MG63 (cell line): ENCODE measurements around the gene IMP4. TPM values are rescaled to one million over a fixed set of nuclear protein-coding genes. Genes with fewer than 3 reads are reported as not detected.

ENCODE experiments used
- DNase-seq: peaks from one replicate; pipeline ENCODE4 v3.0.0-alpha.2; 2020
- H3K27me3 ChIP-seq: fragments of 250-450 bp; sonication (Bioruptor Pico); 2 replicates; pipeline ENCODE4 v1.5.1; 2020; ENCODE audit warnings: mild to moderate bottlenecking, moderate library complexity
- H3K36me3 ChIP-seq: fragments of 250-450 bp; sonication (Bioruptor Pico); 2 replicates; pipeline ENCODE4 v1.5.1; 2020; ENCODE audit warnings: mild to moderate bottlenecking, moderate library complexity
- H3K4me3 ChIP-seq: fragments of 250-450 bp; sonication (Bioruptor Pico); 2 replicates; pipeline ENCODE4 v1.5.1; 2020; ENCODE audit warnings: mild to moderate bottlenecking, moderate library complexity
- H3K9me3 ChIP-seq: fragments of 250-450 bp; sonication (Bioruptor Pico); 2 replicates; pipeline ENCODE4 v1.5.1; 2020; ENCODE audit warnings: mild to moderate bottlenecking, moderate library complexity
- total RNA-seq: library from RNA; depleted of rRNA; stranded (reverse); fragments of >200 nt; shearing (Covaris generic); gene quantifications from 2 replicates; pipeline ENCODE4 v1.2.3, GENCODE V29; 2014; ENCODE audit warnings: low replicate concordance; rRNA removed

Gene IMP4
- total RNA-seq, result 115 and 179 TPM in 2 replicates

- Histone ChIP-seq H3K36me3 (peaks cover 41% of the 10 kb centered on the region), H3K9me3 (no peaks in the 10 kb centered on the region), H3K27me3 (no peaks in the 10 kb centered on the region), H3K4me3 (peak within 1 kb of the TSS; percentile 75)
- DNase-seq, result peak; percentile 97
Measured at GRCh38 chr2:130342533-130343275, at the start of gene IMP4. IMP4 (plus strand) TSS chr2:130342897; CDS start chr2:130342933, 36 bp downstream.

- Histone ChIP-seq H3K36me3 (no peaks in the 10 kb centered on the region), H3K9me3 (no peaks in the 10 kb centered on the region), H3K27me3 (peaks cover 10% of the 10 kb centered on the region), H3K4me3 (no peak overlapping the region)
- no peak for DNase-seq
Measured at GRCh38 chr2:130300258-130300969, 42.3 kb upstream of the IMP4 start.

- Histone ChIP-seq H3K9me3 (no peaks in the 10 kb centered on the region), H3K36me3 (no peaks in the 10 kb centered on the region), H3K4me3 (no peak overlapping the region), H3K27me3 (peaks cover 12% of the 10 kb centered on the region)
- no peak for DNase-seq
Measured at GRCh38 chr2:130300970-130301348, 41.7 kb upstream of the IMP4 start.

- H3K9me3 ChIP-seq, result no peaks in the 10 kb centered on the region
- no peak overlapping the region for H3K4me3 ChIP-seq
- H3K27me3 ChIP-seq, result peaks cover 11% of the 10 kb centered on the region
- H3K36me3 ChIP-seq, result no peaks in the 10 kb centered on the region
- no peak for DNase-seq
Measured at GRCh38 chr2:130302164-130302886, 40.4 kb upstream of the IMP4 start.

GRCh38 chr2:130303169-130303568, 39.5 kb upstream of the IMP4 start:
- no peaks in the 10 kb centered on the region for H3K36me3 ChIP-seq
- no peaks in the 10 kb centered on the region for H3K9me3 ChIP-seq
- DNase-seq, result no peak
- H3K27me3 ChIP-seq, result peaks cover 2% of the 10 kb centered on the region
- H3K4me3 ChIP-seq, result no peak overlapping the region

- H3K4me3 ChIP-seq, result no peak overlapping the region
- no peaks in the 10 kb centered on the region for H3K36me3 ChIP-seq
- H3K9me3 ChIP-seq, result no peaks in the 10 kb centered on the region
- H3K27me3 ChIP-seq, result peaks cover 4% of the 10 kb centered on the region; the same call in 1 of the 2 replicates
- no peak for DNase-seq
Measured at GRCh38 chr2:130304726-130305125, 38.0 kb upstream of the IMP4 start.

GRCh38 chr2:130307850-130308249, 34.8 kb upstream of the IMP4 start:
- Histone ChIP-seq H3K4me3 (no peak overlapping the region), H3K27me3 (peaks cover 4% of the 10 kb centered on the region; the same call in 1 of the 2 replicates), H3K9me3 (no peaks in the 10 kb centered on the region), H3K36me3 (no peaks in the 10 kb centered on the region)
- no peak for DNase-seq

- DNase-seq, result no peak
- Histone ChIP-seq H3K9me3 (no peaks in the 10 kb centered on the region), H3K4me3 (no peak overlapping the region)
Measured at GRCh38 chr2:130310881-130311280, 31.8 kb upstream of the IMP4 start.

GRCh38 chr2:130313812-130314334, 28.8 kb upstream of the IMP4 start:
- no peak overlapping the region for H3K4me3 ChIP-seq
- H3K9me3 ChIP-seq, result no peaks in the 10 kb centered on the region
- H3K36me3 ChIP-seq, result no peaks in the 10 kb centered on the region
- DNase-seq, result no peak
- H3K27me3 ChIP-seq, result 0 out of 2 replicates have a peak, but pooled peaks cover under 1% of the 10 kb centered on the region

More at GRCh38 chr2:130310881-130311280, 31.8 kb upstream of the IMP4 start:
- Histone ChIP-seq H3K36me3 (no peaks in the 10 kb centered on the region), H3K27me3 (0 out of 2 replicates have a peak, but pooled peaks cover 2% of the 10 kb centered on the region)

- no peak overlapping the region for H3K4me3 ChIP-seq
- DNase-seq, result no peak
- no peaks in the 10 kb centered on the region for H3K36me3 ChIP-seq
- H3K27me3 ChIP-seq, result no peaks in the 10 kb centered on the region
- no peaks in the 10 kb centered on the region for H3K9me3 ChIP-seq
Measured at GRCh38 chr2:130314377-130314776, 28.3 kb upstream of the IMP4 start.

- Histone ChIP-seq H3K27me3 (no peaks in the 10 kb centered on the region), H3K36me3 (no peaks in the 10 kb centered on the region), H3K4me3 (no peak overlapping the region), H3K9me3 (no peaks in the 10 kb centered on the region)
- DNase-seq, result no peak
Measured at GRCh38 chr2:130316596-130316995, 26.1 kb upstream of the IMP4 start.

GRCh38 chr2:130318906-130319305, 23.8 kb upstream of the IMP4 start:
- H3K4me3 ChIP-seq, result no peak overlapping the region
- H3K27me3 ChIP-seq, result peaks cover 1% of the 10 kb centered on the region; the same call in 1 of the 2 replicates
- no peak for DNase-seq

GRCh38 chr2:130319536-130319935, 23.2 kb upstream of the IMP4 start:
- Histone ChIP-seq H3K27me3 (peaks cover 5% of the 10 kb centered on the region; the same call in 1 of the 2 replicates), H3K36me3 (no peaks in the 10 kb centered on the region), H3K9me3 (no peaks in the 10 kb centered on the region), H3K4me3 (no peak overlapping the region)
- DNase-seq, result no peak

More at GRCh38 chr2:130318906-130319305, 23.8 kb upstream of the IMP4 start:
- no peaks in the 10 kb centered on the region for H3K36me3 ChIP-seq
- H3K9me3 ChIP-seq, result no peaks in the 10 kb centered on the region

GRCh38 chr2:130327703-130328527, 14.8 kb upstream of the IMP4 start:
- peak; percentile 73 for DNase-seq
- Histone ChIP-seq H3K36me3 (no peaks in the 10 kb centered on the region), H3K9me3 (no peaks in the 10 kb centered on the region), H3K27me3 (peaks cover 10% of the 10 kb centered on the region), H3K4me3 (0 out of 2 replicates have a peak overlapping the region, but pooled peaks have one; percentile 16)

GRCh38 chr2:130328710-130329109, 14.0 kb upstream of the IMP4 start:
- no peak overlapping the region for H3K4me3 ChIP-seq
- H3K27me3 ChIP-seq, result peaks cover 10% of the 10 kb centered on the region
- H3K9me3 ChIP-seq, result no peaks in the 10 kb centered on the region
- no peak for DNase-seq
- no peaks in the 10 kb centered on the region for H3K36me3 ChIP-seq
